Right kidney (tissue), 1 donor: Measurements from ENCODE around the gene STPG4.

Experiments used
- DNase-seq: peaks from one replicate; pipeline ENCODE4 v3.0.0-alpha.2; 2016

Gene STPG4

DNA sequence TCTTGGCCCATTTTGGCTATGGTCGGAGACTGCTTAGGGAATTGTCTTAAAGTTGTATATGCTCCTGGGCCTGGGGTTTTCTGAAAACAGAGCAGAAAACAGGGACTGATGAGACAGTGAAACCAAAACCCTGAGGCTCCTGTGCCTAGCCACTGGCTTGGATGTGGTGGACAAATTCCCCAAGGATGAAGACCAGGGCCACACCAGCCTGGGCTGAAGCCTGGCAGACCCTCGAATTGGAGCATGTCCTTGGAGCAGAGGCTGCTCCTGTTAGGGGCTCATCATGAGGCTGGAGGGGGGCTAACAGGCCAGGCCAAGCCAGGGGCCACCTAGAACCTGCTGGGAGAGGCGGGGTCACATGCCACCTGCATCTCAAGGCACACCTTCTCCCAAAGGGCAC, 68.1 kb downstream of the STPG4 start:
- no peak for DNase-seq

DNA sequence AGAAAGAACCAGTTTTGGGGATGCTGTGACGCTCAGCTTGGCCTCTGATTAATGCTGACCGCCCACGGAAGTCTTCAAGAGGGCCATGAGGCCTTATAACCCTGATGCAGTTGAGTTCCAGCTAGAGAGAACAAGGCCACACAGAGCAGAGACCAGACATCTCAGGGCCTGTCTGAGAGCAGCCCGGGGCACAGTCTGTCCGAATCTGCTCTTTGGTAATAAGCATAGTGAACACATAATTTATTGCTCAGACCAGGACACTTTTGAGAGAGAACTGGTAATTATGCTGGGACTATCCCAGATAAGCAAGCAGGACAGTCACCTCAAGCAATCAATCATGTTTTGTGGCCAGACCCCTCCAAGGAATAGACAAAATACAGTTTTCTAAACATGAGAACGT, 68.5 kb downstream of the STPG4 start:
- DNase-seq = no peak

DNA sequence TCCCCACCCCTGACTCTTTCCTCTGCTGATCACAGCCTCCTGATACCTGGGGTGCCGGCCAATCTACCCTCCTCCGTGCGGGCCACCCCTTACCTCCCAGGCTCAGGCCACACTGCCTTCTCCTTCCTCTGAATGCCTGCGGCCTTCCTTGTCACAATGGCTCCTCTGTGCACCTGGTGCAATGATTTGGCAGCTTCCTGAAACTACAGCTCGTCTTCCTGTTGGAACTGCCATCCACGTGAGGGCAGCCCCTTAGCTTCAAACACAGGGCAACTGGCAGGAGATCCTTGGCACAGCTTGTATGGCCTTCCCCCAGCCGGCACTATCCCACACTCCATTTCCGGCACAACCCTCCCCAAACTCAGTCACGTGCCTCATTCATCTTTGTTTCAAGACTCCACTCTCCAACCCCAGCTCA, 69.0 kb downstream of the STPG4 start:
- no peak for DNase-seq

DNA sequence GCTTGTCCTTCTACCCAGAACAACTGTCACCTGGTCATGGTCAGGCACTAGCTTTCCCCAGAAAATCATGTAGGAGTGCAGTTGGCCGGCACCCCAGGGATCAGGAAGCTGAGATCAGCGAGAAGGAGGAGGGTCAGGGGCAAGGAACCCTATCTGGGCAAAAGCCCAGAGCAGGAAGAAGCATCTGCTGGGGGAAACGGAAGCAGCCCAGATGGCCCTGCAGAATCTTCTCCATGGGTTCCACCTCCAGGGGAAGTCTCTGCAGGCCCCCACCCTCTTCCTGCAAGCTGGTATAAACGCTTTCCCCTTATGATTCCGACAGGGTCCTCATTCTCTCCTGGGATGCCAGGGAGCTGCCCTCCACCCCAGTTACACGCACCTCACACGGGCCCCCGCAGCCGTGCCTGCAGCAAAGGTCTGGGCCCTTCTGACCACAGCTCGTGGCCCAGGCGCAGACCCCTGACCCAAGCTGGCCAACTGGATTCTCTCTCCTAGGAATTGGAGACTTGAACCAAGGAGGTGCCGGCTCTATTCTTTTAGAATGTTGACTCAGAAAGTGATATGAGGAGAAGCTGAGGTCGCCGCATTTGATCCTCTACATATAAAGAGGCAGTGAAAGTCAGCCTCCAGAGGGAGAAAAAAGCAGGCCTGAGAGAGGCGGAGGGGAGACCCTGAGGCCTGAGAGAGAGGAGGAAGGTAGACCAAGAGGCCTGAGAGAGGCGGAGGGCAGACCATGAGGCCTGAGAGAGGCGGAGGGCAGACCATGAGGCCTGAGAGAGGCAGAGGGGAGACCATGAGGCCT, 71.0 kb downstream of the STPG4 start:
- no peak for DNase-seq

DNA sequence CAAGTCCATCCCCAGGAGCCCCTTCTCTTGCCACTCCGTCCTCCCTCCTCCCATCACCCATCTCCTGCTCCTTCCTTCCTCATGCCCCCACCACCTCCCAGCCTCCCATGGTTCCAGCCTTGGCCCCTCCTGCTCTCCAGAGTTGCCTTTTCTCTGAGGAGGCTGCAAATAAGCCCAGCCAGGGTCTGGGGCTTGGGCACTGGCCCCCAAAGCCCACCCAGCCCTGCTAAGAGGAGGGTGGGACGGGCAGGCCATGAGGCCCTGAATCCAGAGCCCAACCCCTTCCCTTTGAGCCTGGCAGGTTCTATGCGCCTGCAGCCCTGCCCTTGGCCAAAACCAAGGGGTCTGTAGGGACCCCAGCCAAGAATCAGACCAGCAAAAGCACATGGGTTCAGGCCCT, 71.6 kb downstream of the STPG4 start:
- no peak for DNase-seq

DNA sequence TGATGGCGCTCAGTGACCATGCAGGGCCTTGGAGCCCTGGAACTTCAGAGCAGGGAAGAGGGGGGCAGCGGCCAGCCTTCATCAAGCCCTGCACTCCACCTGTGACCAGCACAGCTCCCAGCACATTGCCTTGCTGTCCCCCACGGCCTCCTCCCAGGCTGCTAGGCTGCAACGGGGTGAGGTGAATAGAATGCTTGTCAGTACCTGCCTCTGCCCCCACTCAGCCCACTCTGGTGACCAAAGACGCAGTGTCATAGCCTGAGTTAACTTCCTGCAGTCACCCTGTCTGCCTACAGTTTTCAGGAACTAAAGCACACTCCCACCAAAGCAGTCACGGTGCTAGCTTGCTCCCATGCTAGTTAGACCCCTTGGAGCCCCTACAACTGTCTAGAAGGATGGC, 72.1 kb downstream of the STPG4 start:
- no peak for DNase-seq

DNA sequence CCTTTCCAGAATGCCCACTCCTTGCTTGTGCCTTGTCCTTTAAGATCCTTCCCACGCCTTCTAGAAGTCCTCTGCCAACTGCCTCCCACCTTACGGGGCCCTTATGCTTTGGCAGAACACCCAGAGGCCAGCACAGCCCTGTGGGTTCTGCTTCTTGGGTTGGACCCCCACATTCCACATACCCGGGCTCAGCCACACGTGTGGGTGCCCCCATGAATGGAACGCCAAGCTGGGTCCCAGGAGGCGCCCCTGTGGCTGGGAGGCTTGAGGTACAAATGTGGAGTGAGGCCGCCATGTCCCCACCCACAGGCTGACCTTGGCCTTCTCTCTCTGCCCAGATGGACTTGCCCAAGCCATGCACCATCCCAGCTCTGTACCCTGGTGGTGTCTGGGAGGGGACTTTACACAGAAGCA, 74.2 kb downstream of the STPG4 start:
- no peak for DNase-seq

DNA sequence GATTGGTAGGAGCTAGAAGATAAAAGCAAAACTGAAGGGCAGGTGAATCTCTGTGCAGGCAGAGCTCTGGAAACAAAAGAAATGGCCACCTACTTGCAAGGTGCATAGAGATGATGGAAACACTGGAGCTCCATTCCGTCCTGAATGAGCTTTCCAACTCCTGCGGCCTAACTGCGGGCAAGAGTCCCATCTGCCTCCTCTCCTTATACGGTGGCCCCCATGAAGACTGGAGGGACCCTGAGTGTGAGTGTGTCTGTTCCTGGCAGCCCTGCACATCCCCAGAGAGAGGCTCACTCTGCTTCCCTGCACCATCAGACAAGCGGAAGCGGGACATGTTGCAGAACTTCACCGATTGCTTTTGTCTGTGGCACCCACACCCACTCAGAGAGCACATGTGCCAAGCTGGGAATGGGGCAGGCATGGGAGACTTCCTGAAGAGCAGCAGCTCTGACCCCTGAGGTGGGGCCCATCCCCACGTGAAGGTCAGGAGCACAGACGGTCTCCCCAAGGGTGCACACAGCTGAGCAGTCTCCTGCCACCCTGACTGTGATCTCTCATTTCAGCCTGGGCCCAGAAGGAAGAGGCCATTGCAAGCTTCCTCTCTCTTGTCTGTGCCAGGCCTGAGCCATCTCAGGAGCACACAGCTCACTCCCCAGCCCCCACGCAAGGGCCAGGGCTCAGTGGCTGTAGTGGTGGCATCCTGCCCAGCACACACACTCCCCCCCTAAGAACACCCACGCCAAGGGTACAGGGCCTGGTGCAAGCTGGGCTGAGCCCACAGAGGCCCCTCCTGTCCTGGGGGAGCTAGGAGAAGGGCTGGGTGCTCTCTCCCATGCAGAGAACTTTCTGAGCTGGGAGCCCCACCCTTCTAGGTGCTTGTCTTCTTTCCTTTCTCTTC, 75.3 kb downstream of the STPG4 start:
- DNase-seq = no peak

DNA sequence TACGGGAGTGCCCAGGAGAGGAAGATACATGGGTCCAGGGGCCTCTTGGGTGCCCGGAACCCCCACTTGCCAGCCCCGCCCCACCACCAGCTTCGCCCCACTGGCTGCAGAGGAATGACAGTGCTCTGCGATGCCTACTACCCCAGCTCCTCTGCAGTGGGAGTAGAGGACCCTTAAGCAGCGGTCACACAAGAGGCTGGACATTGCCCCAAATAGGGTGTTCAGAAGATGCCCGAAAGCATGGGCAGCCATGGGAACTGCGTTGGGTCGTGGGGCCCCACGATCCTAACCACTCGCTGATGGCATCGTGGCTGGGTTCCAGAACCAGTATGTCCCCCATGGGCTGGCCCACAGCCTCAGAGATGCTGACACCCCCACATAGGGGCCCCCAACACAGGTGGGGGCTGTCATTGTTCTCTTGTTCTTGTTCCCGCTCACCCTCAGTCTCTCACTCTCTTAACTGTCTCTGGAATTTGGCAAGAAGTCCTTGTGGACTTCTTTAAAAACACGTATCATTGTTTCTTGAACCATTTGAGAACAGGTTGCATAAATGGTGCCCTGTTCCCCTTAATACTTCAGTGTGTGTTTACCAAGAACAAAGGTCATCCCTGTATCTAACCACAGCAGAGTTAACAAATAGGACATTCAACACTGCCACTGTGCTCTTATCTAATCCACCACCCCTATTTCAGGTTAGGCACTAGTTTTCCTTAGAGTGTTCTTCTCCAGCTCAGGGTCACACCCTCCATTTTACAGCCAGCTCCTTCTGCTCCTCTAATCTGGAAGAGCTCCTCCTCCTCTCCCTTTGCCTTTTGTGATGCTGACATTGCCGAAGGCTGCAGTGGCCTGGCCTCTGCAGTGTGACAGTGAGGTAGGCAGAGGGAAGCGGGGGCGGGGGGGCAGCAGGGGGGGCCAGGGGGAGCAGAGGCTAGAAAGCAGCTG, 76.3 kb downstream of the STPG4 start:
- DNase-seq = no peak

DNA sequence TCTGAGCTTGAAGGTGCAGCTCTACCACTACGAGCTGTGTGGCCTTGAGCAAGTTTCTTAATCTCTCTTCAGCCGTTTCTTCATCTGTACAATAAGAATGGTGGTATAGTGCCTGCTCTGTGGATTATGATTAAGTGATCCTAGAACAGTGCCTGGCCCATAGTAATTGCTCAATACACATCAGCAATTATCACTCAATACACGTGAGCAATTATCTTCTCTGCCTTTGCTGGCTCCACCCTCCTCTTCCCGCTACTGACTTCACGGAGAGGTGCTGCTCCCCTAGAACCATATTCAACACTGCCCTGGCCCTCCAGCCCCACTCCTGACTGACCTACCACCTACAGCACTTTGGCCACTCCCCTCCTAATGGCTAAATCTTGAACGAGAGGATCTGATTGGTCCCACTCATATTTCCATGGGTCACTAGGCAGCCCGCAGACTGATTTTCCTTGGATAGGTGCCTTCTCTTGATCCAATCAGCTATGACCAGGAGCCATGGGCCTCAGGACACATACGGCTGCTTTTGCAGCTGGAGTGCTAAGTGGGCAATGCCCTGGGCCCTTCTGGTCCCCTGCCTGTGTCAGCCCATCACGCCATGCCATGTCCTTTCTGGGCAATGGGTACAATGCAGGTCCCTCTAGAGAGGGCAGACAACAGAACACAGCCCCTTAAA, 77.5 kb downstream of the STPG4 start:
- DNase-seq = no peak

DNA sequence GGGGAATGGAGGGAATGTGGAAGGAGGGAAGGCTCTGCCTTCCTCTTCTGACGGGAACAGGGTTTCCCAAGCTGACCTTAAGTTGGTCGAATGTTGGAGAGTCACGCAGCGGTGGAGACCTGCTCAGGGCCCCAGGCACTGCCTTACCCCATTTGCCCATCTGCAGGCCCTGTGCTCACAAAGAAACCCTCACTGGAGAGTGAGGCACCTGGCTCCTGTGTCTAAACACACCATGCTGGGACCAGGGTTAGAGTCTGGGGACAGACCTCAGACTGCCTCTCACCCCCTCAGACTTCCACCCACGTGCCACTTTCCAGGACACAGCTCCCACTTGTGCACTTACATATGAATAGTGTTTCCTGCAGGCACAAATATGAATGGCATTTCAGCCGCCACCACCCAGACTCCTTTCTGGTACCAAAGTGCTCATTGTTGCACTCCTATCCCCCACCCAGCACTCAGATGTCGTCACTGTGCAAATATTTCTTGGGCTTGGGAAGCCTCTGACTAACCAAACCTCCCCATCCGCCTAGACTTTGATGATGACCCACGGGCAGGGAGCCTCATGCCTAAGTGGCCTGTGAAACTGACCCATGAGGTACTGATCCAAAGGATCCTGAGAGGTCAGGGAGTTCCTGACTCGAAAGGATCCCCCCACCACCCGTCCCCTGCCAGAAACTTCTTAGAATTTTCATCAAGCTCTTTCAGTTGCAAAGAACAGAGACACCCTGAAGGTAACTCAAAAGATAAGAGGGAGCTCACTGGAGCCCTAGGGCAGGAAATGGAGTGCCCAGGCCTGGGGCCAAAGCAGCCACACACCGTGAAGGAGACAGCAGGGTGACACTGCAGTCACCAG, 78.3 kb downstream of the STPG4 start:
- no peak for DNase-seq

DNA sequence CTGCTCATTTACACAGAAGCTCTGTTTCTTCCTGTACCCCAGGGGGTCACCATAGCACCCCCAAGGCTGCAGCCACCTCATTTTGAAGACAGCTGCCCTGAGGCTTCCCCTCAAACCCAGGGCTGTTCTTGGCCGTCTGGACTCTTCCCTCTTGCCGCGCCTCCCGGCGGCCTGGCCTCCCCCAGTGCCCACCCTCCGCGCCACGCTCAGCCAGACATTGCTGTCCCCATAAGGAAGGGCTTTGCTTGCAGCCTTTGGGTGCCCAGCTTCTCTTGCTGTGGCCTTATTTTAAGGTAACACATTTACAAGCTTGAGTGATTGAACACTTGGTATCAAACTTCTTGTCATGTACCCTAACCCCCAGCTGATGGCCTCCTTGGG, 79.0 kb downstream of the STPG4 start:
- DNase-seq = no peak

DNA sequence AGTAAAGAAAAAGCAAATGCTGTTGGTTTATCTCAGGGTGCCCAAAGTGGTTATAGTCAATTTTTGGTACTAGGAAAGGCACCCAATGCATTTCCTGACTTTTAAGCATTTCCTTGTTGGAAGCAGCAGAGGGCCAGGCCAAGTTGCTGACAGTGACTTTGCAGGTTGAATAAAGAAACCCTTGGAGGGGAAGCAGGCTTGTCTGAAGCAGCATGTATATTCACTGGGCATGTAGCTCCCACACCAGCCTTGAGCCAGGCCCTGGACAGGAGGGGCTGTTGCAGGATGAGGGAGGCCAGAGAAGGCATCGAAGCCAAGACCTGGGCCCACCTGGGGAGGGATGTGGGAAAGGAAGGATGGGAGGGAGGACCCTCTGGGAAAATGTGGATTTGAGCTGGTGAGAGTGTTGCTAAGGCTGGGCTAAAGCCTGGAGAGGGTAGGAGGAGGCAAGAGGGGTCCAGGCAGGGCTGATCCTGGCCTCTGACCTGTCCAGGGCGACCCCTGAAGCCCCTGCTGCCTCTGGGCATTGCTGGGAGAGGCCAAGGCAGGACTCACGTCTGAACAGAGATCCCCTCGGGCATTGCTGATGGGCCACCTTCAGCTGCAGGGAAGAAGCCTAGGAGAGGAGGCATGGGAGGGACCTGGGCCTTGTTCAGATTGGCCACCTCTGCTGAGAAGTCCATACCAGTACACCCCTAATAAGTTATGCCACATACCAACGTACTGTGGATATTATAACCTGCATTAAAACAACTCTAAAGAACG, 79.6 kb downstream of the STPG4 start:
- DNase-seq = no peak

DNA sequence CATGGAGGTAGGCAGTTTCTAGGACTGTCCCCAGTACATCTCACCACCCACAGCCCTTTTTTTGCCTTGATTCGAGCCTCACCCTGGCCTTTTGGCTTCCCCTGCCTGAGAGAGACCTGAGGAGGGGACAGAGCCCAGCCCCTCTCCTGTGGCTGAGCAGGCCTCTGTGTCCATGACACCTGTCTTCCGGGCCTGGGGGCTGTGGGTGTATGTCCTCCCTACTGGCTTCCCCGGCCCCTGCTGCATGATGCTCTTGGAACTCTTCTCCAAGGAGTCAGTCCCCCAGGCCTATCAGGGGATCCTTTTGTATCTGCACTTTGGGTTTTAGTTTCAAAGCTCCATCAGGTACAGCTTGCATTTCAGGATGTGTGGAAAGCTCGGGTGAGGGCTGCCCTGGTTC, 80.4 kb downstream of the STPG4 start:
- DNase-seq = no peak

DNA sequence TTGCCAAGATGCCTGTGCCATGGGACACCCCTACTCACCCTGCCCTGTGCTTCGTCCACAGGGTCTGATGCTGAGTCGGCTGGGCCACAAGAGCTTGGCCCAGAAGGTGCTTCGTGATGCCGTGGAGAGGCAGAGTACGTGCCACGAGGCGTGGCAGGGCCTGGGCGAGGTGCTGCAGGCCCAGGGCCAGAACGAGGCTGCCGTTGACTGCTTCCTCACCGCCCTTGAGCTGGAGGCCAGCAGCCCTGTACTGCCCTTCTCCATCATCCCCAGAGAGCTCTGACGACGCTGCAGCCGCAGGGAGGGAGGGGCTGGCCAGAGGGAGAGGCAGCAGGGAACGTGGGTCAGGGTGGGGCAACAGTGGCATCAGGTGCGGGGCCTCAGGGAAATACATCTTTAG, 81.5 kb downstream of the STPG4 start:
- no peak for DNase-seq

DNA sequence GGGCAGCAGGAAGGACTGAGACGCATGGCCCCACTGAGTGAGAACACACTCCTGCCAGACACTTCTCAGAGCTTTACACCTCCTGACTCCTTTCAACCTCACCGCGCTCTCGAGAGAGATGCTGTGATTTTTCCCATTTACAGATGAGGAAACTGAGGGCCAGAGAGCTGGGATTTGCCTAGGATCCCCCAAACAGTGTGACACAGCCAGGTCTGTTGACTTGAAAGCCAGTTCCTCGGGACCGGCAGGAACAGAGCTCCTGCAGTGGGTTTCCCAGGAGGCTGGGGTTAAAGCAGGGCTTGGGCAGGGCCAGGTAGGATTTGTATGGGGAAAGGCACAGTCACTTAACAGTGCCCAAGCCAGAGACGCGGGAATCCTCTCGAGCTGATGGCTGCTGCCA, 81.9 kb downstream of the STPG4 start:
- no peak for DNase-seq

DNA sequence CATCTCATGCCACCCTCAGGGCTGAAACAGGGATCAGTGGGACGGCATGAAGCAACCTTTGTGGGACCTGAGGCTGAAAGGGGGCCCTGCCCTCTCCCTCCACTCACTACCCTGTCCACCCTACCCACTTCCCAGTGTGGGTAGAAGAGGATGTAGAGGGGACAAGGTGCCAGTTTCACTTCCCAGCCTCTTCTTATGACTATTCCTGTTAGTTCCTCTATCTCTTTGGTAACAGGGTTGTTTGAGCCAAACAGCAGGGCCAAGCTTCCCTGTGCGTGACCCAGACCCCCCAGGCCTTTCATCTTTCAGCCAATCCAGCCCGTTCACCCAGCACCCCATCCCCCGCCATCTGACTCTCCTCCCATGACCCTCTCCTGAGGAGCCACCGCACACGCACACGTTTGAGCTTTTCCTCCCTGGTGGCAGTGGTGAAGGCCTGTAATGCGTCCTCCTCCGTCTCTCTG, 82.3 kb downstream of the STPG4 start:
- peak; percentile 56 for DNase-seq

DNA sequence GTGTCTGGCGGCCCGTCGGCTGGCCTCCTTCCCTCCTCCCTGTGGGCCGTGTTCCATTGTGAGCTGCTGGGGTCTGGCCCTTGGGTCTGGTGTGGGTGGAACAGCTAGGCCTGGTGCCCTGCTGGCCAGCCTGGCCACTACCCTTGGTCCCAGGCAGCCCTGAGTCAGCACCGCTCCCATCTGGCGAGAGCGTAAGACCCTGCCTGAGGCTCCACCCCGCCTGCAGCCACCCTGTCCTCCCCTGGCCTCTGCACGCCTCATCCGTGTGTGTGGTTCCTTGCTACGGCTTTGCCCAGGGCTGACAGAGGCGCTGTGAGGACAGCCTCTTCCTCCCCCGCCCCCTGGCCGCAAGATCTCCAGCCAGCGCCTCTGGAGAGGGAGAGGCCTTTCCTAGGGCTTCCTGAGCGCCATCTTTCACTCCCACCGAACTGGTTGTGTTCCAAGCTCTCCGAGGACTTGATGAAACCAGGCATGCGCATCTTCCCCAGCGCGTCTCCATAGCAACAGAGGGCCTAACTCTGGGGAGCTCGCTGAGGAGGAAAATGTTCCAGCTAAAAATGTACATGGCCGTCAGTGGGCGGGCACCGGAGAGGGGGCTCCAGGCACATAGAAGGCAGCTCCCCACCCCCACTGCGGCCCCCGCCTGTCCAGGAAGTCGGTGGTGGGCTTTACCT, 83.0 kb downstream of the STPG4 start:
- peak; percentile 66 for DNase-seq
